ENCODE results near the gene PLP1. TPM values are rescaled to one million over a fixed set of nuclear protein-coding genes. Genes with fewer than 3 reads are reported as not detected.

The PLP1 gene
- total RNA-seq, 2 experiments from 2014 or later: not detected

Other genes starting within 250 kb of the PLP1 start
- gene TCEAL4, start 191.3 kb upstream of the PLP1 start, total RNA-seq: 10 to 100 TPM; 12.4 to 13.3 TPM
- gene TCEAL3, start 168.9 kb upstream of the PLP1 start, total RNA-seq: 1 to 10 TPM; 4.8 to 5.6 TPM
- gene TCEAL1, start 147.9 kb upstream of the PLP1 start, total RNA-seq: 1 to 10 TPM; 7.8 to 8.4 TPM
- gene MORF4L2, start 90.1 kb upstream of the PLP1 start, total RNA-seq: 100 to 1,000 TPM; 184 to 191 TPM
- under 1 TPM; 0.44 to 0.52 TPM for gene TMEM31, start 65.9 kb upstream of the PLP1 start, total RNA-seq
- gene RAB9B, start 55.4 kb downstream of the PLP1 start, total RNA-seq: under 1 TPM; 0.44 to 0.57 TPM
- 1 to 10 TPM; 6.2 to 8.6 TPM for gene TMSB15B, start 185.8 kb downstream of the PLP1 start, total RNA-seq
- gene H2BW1, start 236.9 kb downstream of the PLP1 start, total RNA-seq: not detected